Activated CD4-positive, alpha-beta T cell treated with anti-CD3 and anti-CD28 coated beads for 36 hours (primary cell): ENCODE data around the gene DAP. TPM values are rescaled to one million over a fixed set of nuclear protein-coding genes. Genes with fewer than 3 reads are reported as not detected.
A peak's percentile ranks its signal among the peaks of the same experiment; 100 is the strongest.
"Not testable (repeated sequence)": the region's sequence is repeated elsewhere in the genome, so short reads cannot be mapped to it uniquely, and the experiment has no call there.

Experiments used
- ATAC-seq: fragments of 200-7000 bp; cut with Tn5 transposase; one replicate; pipeline ENCODE4 v1.10.0; 2021; ENCODE audit warnings: mild to moderate bottlenecking, moderate library complexity
- CTCF ChIA-PET: fragments of 350-600 bp; sonication (Branson Sonifier 250); formaldehyde crosslinking; loops from one replicate; lab custom pipeline; 2021; ENCODE audit warnings: antibody characterized with exemption; lab: Charles Lee
- POLR2A ChIA-PET: fragments of 350-600 bp; sonication (Branson Sonifier 250); formaldehyde crosslinking; loops from one replicate; lab custom pipeline; 2021; ENCODE audit warnings: antibody characterized with exemption, inconsistent platforms; lab: Charles Lee
- DNase-seq: peaks from one replicate; pipeline ENCODE4 v3.0.0-alpha.2; 2020
- H3K27ac Mint-ChIP-seq: one replicate; pipeline ENCODE4 v1.8.0; 2021; ENCODE audit warnings: mixed read lengths
- H3K27me3 Mint-ChIP-seq: one replicate; pipeline ENCODE4 v1.8.0; 2021; ENCODE audit warnings: mixed read lengths
- H3K36me3 Mint-ChIP-seq: one replicate; pipeline ENCODE4 v1.8.0; 2021; ENCODE audit warnings: low read depth, mixed read lengths
- H3K4me1 Mint-ChIP-seq: one replicate; pipeline ENCODE4 v1.8.0; 2021; ENCODE audit warnings: mixed read lengths
- H3K4me3 Mint-ChIP-seq: one replicate; pipeline ENCODE4 v1.8.0; 2021; ENCODE audit warnings: mild to moderate bottlenecking, moderate library complexity, mixed read lengths
- H3K9me3 Mint-ChIP-seq: one replicate; pipeline ENCODE4 v1.8.0; 2021; ENCODE audit warnings: low read depth, mixed read lengths
- intact Hi-C, 2 experiments: fragments of 100-400 bp; cut with DNase I in 1 of 2; cut with micrococcal nuclease in 1 of 2; formaldehyde crosslinking; loops; one replicate each; pipeline versions ENCODE4 v1.14.2 to v1.15.1; 2022 to 2024; cut with DNase I, micrococcal nuclease
- total RNA-seq, 2 experiments: library from RNA; stranded (reverse); gene quantifications; one replicate each; pipeline ENCODE4 v1.2.3, GENCODE V29; 2021

Gene DAP
- total RNA-seq, 2 experiments from 2014 or later, result 41.4 to 44.0 TPM

GRCh38 chr5:10632110-10632761, 128.8 kb downstream of the DAP start:
- Mint-ChIP-seq H3K36me3 (no peaks in the 10 kb centered on the region), H3K4me1 (peaks cover 70% of the 10 kb centered on the region), H3K9me3 (no peaks in the 10 kb centered on the region), H3K27ac (peak overlapping the region; percentile 86), H3K4me3 (peak overlapping the region; percentile 36), H3K27me3 (peaks cover 13% of the 10 kb centered on the region)
- peak; percentile 27 for ATAC-seq
- DNase-seq, result peak; percentile 77
- ChIA-PET POLR2A (interaction anchor here (0.6 kb wide), 1 partner anchor 68 kb away, joined by 3 read pairs; the partner anchor contains the start of gene ANKRD33B), CTCF (interaction anchor here (0.7 to 1.0 kb wide), 4 partner anchors 12 to 179 kb away, joined by 3 to 4 read pairs (median 3); no protein-coding TSS in a partner anchor)
- intact Hi-C loops, result loop anchor here (1.0 to 10.0 kb wide), 6 partner anchors 35 to 510 kb away; partner anchors contain the start of genes CCT5 (in 1 of the 2) and MARCHF6 (in 1 of the 2)

GRCh38 chr5:10631316-10631996, 129.6 kb downstream of the DAP start:
- H3K36me3 Mint-ChIP-seq, result no peaks in the 10 kb centered on the region
- peaks cover 67% of the 10 kb centered on the region for H3K4me1 Mint-ChIP-seq
- peaks cover 13% of the 10 kb centered on the region for H3K27me3 Mint-ChIP-seq
- H3K9me3 Mint-ChIP-seq, result no peaks in the 10 kb centered on the region
- DNase-seq (no peak), ATAC-seq (no peak)
- intact Hi-C loops, result loop anchor here (1.0 to 10.0 kb wide), 4 partner anchors 34 to 511 kb away; partner anchors contain the start of gene MARCHF6 (in 1 of the 2)
- ChIA-PET POLR2A (no interaction called here), CTCF (interaction anchor here (0.9 kb wide), 1 partner anchor 54 kb away, joined by 4 read pairs; no protein-coding TSS in a partner anchor)
- peak overlapping the region; percentile 36 for H3K4me3 Mint-ChIP-seq
- H3K27ac Mint-ChIP-seq, result peak overlapping the region; percentile 86

GRCh38 chr5:10630744-10631143, 130.3 kb downstream of the DAP start:
- peaks cover 60% of the 10 kb centered on the region for H3K4me1 Mint-ChIP-seq
- H3K9me3 Mint-ChIP-seq, H3K4me3 Mint-ChIP-seq, H3K36me3 Mint-ChIP-seq, ATAC-seq, CTCF ChIA-PET, DNase-seq, POLR2A ChIA-PET: not testable (repeated sequence)
- peaks cover 13% of the 10 kb centered on the region for H3K27me3 Mint-ChIP-seq
- intact Hi-C loops, result loop anchor here (1.0 to 10.0 kb wide), 4 partner anchors 33 to 512 kb away; partner anchors contain the start of gene MARCHF6 (in 1 of the 2)
- peak overlapping the region; percentile 26 for H3K27ac Mint-ChIP-seq

- H3K9me3 Mint-ChIP-seq, result no peaks in the 10 kb centered on the region
- DNase-seq, result no peak
- peaks cover 13% of the 10 kb centered on the region for H3K27me3 Mint-ChIP-seq
- no peaks in the 10 kb centered on the region for H3K36me3 Mint-ChIP-seq
- ATAC-seq, result no peak
- ChIA-PET POLR2A (no interaction called here), CTCF (no interaction called here)
- peaks cover 55% of the 10 kb centered on the region for H3K4me1 Mint-ChIP-seq
- no peak overlapping the region for H3K4me3 Mint-ChIP-seq
- H3K27ac Mint-ChIP-seq, result no peak overlapping the region
- intact Hi-C loops, result loop anchor here (5.0 to 10.0 kb wide), 3 partner anchors 33 to 512 kb away; partner anchors contain the start of gene MARCHF6 (in 1 of the 2)
Measured at GRCh38 chr5:10630126-10630525, 130.9 kb downstream of the DAP start.

GRCh38 chr5:10629682-10630081, 131.4 kb downstream of the DAP start:
- H3K27ac Mint-ChIP-seq, result no peak overlapping the region
- no peak overlapping the region for H3K4me3 Mint-ChIP-seq
- no peaks in the 10 kb centered on the region for H3K9me3 Mint-ChIP-seq
- H3K4me1 Mint-ChIP-seq, result peaks cover 50% of the 10 kb centered on the region
- no peak for ATAC-seq
- peaks cover 13% of the 10 kb centered on the region for H3K27me3 Mint-ChIP-seq
- DNase-seq, result no peak
- intact Hi-C loops, result loop anchor here (5.0 to 10.0 kb wide), 3 partner anchors 32 to 513 kb away; partner anchors contain the start of gene MARCHF6 (in 1 of the 2)
- POLR2A ChIA-PET, result no interaction called here
- H3K36me3 Mint-ChIP-seq, result no peaks in the 10 kb centered on the region
- CTCF ChIA-PET, result interaction anchor here (0.9 to 4.1 kb wide), 4 partner anchors 13 to 346 kb away, joined by 3 to 46 read pairs (median 12); no protein-coding TSS in a partner anchor

Other genes with a start within 250 kb of the DAP start
- gene ANKRD33B, start 197.2 kb downstream of the DAP start, total RNA-seq, result 1 to 10 TPM; 4.6 to 4.9 TPM